ENCODE measurements around the gene PKD2L1.

DNA sequence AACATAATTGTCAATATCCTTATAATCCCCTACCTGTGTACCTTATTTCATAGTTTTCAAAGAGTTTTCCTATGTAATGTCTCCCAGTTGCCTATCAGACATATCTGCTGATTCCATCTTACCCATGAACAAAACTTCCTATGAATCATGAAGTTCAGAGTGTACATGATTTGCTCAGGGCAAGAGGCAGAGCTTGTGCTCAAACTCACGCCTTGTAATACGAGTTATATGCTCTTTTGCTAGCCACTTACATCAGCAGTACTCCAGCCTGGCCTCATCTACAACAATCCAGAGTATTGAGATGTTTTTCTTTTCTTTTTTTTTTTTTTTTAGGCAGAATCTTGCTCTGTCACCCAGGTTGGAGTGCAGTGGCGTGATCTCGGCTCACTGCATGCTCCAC lies 11.8 kb downstream of the PKD2L1 start:
- TF ChIP-seq POLR2AphosphoS5 (IDR thresholded peaks at IDR 0.05), result no peak
- TF ChIP-seq, protein P1, sequence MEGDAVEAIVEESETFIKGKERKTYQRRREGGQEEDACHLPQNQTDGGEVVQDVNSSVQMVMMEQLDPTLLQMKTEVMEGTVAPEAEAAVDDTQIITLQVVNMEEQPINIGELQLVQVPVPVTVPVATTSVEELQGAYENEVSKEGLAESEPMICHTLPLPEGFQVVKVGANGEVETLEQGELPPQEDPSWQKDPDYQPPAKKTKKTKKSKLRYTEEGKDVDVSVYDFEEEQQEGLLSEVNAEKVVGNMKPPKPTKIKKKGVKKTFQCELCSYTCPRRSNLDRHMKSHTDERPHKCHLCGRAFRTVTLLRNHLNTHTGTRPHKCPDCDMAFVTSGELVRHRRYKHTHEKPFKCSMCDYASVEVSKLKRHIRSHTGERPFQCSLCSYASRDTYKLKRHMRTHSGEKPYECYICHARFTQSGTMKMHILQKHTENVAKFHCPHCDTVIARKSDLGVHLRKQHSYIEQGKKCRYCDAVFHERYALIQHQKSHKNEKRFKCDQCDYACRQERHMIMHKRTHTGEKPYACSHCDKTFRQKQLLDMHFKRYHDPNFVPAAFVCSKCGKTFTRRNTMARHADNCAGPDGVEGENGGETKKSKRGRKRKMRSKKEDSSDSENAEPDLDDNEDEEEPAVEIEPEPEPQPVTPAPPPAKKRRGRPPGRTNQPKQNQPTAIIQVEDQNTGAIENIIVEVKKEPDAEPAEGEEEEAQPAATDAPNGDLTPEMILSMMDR (IDR thresholded peaks at IDR 0.05), result no peak
- TF ChIP-seq POLR2A (IDR thresholded peaks at IDR 0.05), result no peak
